Measurements from ENCODE around the gene CNTD1.

CNTD1 gene

GRCh38 chr17:42784409-42784808, 14.3 kb upstream of the CNTD1 start:
- TF ChIP-seq SIN3A (IDR thresholded peaks at IDR 0.05; ENCODE audit: borderline replicate concordance, insufficient read depth, low read length): no peak
- TF ChIP-seq REST (IDR thresholded peaks at IDR 0.05; ENCODE audit: insufficient read depth in 1 of 2, low read depth in 2 of 2, low read length in 2 of 2): no peak
- TF ChIP-seq POLR2AphosphoS5 (IDR thresholded peaks at IDR 0.05; ENCODE audit: low read depth, low read length): no peak
- no peak for TF ChIP-seq TAF1 (IDR thresholded peaks at IDR 0.05; ENCODE audit: borderline replicate concordance, insufficient read depth, low read length)
- TF ChIP-seq FOXP2 (optimal IDR thresholded peaks at IDR 0.05; ENCODE audit: borderline replicate concordance, extremely low read depth, extremely low read length, insufficient read depth): no peak

GRCh38 chr17:42784811-42785592, 13.7 kb upstream of the CNTD1 start:
- TF ChIP-seq TAF1 (IDR thresholded peaks at IDR 0.05; ENCODE audit: borderline replicate concordance, insufficient read depth, low read length) (no peak), POLR2AphosphoS5 (IDR thresholded peaks at IDR 0.05; ENCODE audit: low read depth, low read length) (no peak), REST (IDR thresholded peaks at IDR 0.05; ENCODE audit: insufficient read depth in 1 of 2, low read depth in 2 of 2, low read length in 2 of 2) (no peak), SIN3A (IDR thresholded peaks at IDR 0.05; ENCODE audit: borderline replicate concordance, insufficient read depth, low read length) (no peak), FOXP2 (optimal IDR thresholded peaks at IDR 0.05; ENCODE audit: borderline replicate concordance, extremely low read depth, extremely low read length, insufficient read depth) (no peak)

DNA sequence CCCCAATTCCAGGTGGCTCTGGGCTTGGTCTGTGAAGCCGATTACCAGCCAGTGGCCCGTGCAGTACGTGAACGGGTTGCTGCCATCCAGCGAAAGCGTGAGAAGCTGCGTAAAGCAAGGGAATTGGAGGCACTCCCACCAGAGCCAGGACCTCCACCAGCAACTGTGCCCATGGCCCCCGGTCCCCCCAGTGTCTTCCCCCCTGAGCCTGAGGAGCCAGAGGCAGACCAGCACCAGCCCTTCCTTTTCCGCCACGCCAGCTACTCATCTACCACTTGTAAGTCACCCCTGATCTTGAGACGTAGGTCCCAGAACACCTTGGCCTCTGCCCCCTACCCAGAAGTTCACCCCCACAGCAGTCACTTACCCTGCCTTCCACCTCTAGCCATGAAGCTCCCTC, 11.4 kb upstream of the CNTD1 start:
- no peak for TF ChIP-seq REST (IDR thresholded peaks at IDR 0.05; ENCODE audit: insufficient read depth in 1 of 2, low read depth in 2 of 2, low read length in 2 of 2)
- TF ChIP-seq POLR2AphosphoS5 (IDR thresholded peaks at IDR 0.05; ENCODE audit: low read depth, low read length): no peak
- TF ChIP-seq TAF1 (IDR thresholded peaks at IDR 0.05; ENCODE audit: borderline replicate concordance, insufficient read depth, low read length): no peak
- no peak for TF ChIP-seq FOXP2 (optimal IDR thresholded peaks at IDR 0.05; ENCODE audit: borderline replicate concordance, extremely low read depth, extremely low read length, insufficient read depth)
- no peak for TF ChIP-seq SIN3A (IDR thresholded peaks at IDR 0.05; ENCODE audit: borderline replicate concordance, insufficient read depth, low read length)

DNA sequence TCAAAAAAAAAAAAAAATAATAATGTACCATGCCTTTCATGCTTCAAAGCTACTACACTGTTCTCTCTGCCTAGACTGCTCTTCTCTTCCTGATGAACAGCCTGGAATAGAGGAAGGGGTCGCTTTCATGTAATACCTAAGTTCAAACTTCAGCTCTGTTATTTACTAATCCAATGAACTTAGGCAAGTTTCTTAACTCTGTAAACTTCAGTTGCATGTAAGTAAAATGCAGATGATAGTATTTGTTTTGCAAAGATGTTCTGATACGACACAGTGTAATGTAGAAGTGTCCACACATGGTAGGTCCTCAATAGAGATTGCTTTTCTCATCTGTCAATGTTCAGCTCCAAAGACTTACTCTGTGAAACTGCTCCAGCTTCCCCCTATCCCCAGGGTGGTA, 6.7 kb upstream of the CNTD1 start:
- TF ChIP-seq FOXP2 (optimal IDR thresholded peaks at IDR 0.05; ENCODE audit: borderline replicate concordance, extremely low read depth, extremely low read length, insufficient read depth): no peak
- TF ChIP-seq TAF1 (IDR thresholded peaks at IDR 0.05; ENCODE audit: borderline replicate concordance, insufficient read depth, low read length): no peak
- no peak for TF ChIP-seq REST (IDR thresholded peaks at IDR 0.05; ENCODE audit: insufficient read depth in 1 of 2, low read depth in 2 of 2, low read length in 2 of 2)
- TF ChIP-seq SIN3A (IDR thresholded peaks at IDR 0.05; ENCODE audit: borderline replicate concordance, insufficient read depth, low read length): no peak
- TF ChIP-seq POLR2AphosphoS5 (IDR thresholded peaks at IDR 0.05; ENCODE audit: low read depth, low read length): no peak
